Natural killer cell (primary cell): Measurements from ENCODE around the gene LRRC27. TPM values are rescaled to one million over a fixed set of nuclear protein-coding genes. Genes with fewer than 3 reads are reported as not detected.

Source experiments
- ATAC-seq, 3 donors: fragments of 150-1000 bp in 2 of 3; fragments of 200-7000 bp in 1 of 3; cut with Tn5 transposase; 1 replicate in 1 of 3; 2 replicates in 2 of 3; pipeline ENCODE4 v1.10.0; 2021; ENCODE audit warnings: mild to moderate bottlenecking in 2 of 3, moderate library complexity in 2 of 3
- DNase-seq, 2 donors: peaks; one replicate each; pipeline versions ENCODE4 v3.0.0 to v3.0.0-alpha.2; 2013 to 2021; ENCODE audit warnings: mixed read lengths in 1 of 2
- H3K27ac ChIP-seq: one replicate; pipeline ENCODE4 v1.5.1; 2013; ENCODE audit warnings: mild to moderate bottlenecking, low read length
- H3K27me3 ChIP-seq: one replicate; pipeline ENCODE4 v1.6.1; 2013; ENCODE audit warnings: low read length; ENCODE audit not compliant: control insufficient read depth, insufficient read depth
- H3K36me3 ChIP-seq: one replicate; pipeline ENCODE4 v1.6.1; 2013; ENCODE audit warnings: low read length; ENCODE audit not compliant: control insufficient read depth, insufficient read depth
- H3K4me1 ChIP-seq: one replicate; pipeline ENCODE4 v1.6.1; 2013; ENCODE audit warnings: low read length; ENCODE audit not compliant: control insufficient read depth, insufficient read depth
- H3K4me3 ChIP-seq: one replicate; pipeline ENCODE4 v1.5.1; 2013; ENCODE audit warnings: low read length
- H3K9me3 ChIP-seq: one replicate; pipeline ENCODE4 v1.6.1; 2013; ENCODE audit warnings: low read length; ENCODE audit not compliant: control insufficient read depth, insufficient read depth
- H3K27ac Mint-ChIP-seq, 2 donors: one replicate each; pipeline ENCODE4 v1.8.0; 2022; ENCODE audit warnings: mild to moderate bottlenecking in 2 of 2, mixed read lengths in 2 of 2, moderate library complexity in 1 of 2
- H3K27me3 Mint-ChIP-seq, 2 donors: one replicate each; pipeline ENCODE4 v1.8.0; 2022; ENCODE audit warnings: low read depth in 2 of 2, mixed read lengths in 2 of 2
- H3K36me3 Mint-ChIP-seq: one replicate; pipeline ENCODE4 v1.8.0; 2022; ENCODE audit warnings: mixed read lengths
- H3K4me1 Mint-ChIP-seq, 2 donors: one replicate each; pipeline ENCODE4 v1.8.0; 2022; ENCODE audit warnings: mixed read lengths in 2 of 2
- H3K4me3 Mint-ChIP-seq: one replicate; pipeline ENCODE4 v1.8.0; 2022; ENCODE audit warnings: mild to moderate bottlenecking, moderate library complexity, mixed read lengths
- H3K9me3 Mint-ChIP-seq, 2 donors: one replicate each; pipeline ENCODE4 v1.8.0; 2022; ENCODE audit warnings: mixed read lengths in 2 of 2
- WGBS: methylation state at CpG from one replicate; pipeline ENCODE4 v1.1.7; 2013; ENCODE audit warnings: missing lambda C conversion rate; ENCODE audit not compliant: insufficient coverage; 5-methylcytosine and 5-hydroxymethylcytosine counted together
- intact Hi-C: fragments of 100-400 bp; cut with micrococcal nuclease; formaldehyde crosslinking; loops from one replicate; pipeline ENCODE4 v1.14.2; 2022
- total RNA-seq, 4 donors: library from RNA; stranded (reverse); fragments of 120-200 nt in 1 of 4; gene quantifications; one replicate each; pipeline versions ENCODE4 v1.2.3 to v1.2.4, GENCODE V29; 2013 to 2022
- TF ChIP-seq, protein P1 (sequence below): fragments of 200-600 bp; IDR thresholded peaks from one replicate; pipeline ENCODE4 v1.8.0; 2022; ENCODE audit warnings: antibody characterized with exemption

LRRC27 gene
- total RNA-seq, 3 donors from 2014 or later (not counting 1 experiment from before 2014, with no cell fraction given): 8.1 to 22.5 (median 9.9) TPM

DNA sequence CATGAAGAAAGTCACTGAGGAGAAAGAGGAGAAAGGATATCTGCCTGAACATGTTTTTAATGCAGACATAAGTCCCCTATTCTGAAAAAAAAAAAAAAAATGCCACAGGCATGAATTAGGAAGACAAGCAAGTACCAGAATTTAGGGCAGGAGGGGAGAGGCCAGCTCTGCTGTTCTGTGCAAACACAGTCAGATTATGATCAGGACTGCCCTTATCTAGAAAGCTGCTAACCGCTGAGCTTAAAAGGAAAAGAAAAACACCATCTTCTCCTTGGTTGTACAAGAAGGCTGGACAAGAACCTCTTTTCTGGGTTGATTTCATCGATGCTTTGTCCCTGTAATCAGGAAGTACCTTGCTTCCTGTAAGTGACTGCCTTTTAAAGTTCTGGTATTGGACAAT, 49.7 kb downstream of the LRRC27 start:
- no peaks in the 10 kb centered on the region for H3K9me3 Mint-ChIP-seq
- peaks cover 0 to 3% of the 10 kb centered on the region in 2 donors for H3K27me3 Mint-ChIP-seq
- H3K27ac Mint-ChIP-seq: peak overlapping the region; percentile 27 to 44
- Histone ChIP-seq H3K4me1 (peaks cover 13% of the 10 kb centered on the region), H3K4me3 (no peak overlapping the region), H3K36me3 (no peaks in the 10 kb centered on the region), H3K27me3 (no peaks in the 10 kb centered on the region), H3K9me3 (no peaks in the 10 kb centered on the region), H3K27ac (peak overlapping the region; percentile 38)
- H3K4me3 Mint-ChIP-seq: no peak overlapping the region
- DNase-seq (no peak), ATAC-seq (peak in 2 of 3 donors; percentile 29 to 45)
- peaks cover 17 to 18% of the 10 kb centered on the region in 2 donors for H3K4me1 Mint-ChIP-seq
- H3K36me3 Mint-ChIP-seq: no peaks in the 10 kb centered on the region
- TF ChIP-seq, protein P1, sequence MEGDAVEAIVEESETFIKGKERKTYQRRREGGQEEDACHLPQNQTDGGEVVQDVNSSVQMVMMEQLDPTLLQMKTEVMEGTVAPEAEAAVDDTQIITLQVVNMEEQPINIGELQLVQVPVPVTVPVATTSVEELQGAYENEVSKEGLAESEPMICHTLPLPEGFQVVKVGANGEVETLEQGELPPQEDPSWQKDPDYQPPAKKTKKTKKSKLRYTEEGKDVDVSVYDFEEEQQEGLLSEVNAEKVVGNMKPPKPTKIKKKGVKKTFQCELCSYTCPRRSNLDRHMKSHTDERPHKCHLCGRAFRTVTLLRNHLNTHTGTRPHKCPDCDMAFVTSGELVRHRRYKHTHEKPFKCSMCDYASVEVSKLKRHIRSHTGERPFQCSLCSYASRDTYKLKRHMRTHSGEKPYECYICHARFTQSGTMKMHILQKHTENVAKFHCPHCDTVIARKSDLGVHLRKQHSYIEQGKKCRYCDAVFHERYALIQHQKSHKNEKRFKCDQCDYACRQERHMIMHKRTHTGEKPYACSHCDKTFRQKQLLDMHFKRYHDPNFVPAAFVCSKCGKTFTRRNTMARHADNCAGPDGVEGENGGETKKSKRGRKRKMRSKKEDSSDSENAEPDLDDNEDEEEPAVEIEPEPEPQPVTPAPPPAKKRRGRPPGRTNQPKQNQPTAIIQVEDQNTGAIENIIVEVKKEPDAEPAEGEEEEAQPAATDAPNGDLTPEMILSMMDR: no peak
- WGBS: 29% methylated on average over 2 of the region's 2 CpGs
- intact Hi-C loops: loop anchor here (10.0 kb wide), 1 partner anchor 253 kb away; no protein-coding TSS in a partner anchor

DNA sequence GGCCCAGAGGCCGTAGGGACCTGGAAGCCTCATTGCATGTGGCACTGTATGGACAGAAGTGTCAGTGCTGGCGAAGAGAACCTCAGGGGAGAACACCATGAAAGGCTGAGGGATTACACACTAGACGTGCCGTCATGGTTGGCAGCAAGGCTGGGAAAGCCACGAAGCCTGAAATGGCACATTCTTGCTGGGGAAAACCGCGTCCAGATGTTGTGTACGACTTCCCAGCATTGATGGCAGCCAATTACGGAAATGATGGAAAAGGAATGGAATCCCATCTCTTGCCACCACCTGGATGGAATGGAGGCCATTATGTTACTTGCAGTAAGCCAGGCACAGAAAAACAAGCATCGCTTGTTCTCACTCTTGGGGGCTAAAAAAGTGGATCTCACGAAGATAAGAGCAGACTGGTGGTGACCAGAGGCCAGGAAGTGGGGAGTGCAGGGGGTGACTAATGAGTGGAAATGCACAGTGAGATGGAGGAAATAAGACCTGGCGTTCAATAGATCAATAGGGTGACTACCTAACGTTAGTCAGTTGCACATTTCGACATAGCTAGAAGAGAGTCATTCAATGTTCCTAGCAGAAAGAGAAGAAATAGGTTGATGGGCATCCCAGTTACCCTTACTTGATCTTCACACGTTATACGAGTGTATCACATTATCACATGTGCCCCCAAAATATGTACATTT, 50.4 kb downstream of the LRRC27 start:
- peaks cover 17 to 20% of the 10 kb centered on the region in 2 donors for H3K4me1 Mint-ChIP-seq
- DNase-seq (no peak), ATAC-seq (peak in 2 of 3 donors; percentile 45 to 52)
- Histone ChIP-seq H3K27ac (peak overlapping the region; percentile 38), H3K4me1 (peaks cover 15% of the 10 kb centered on the region), H3K9me3 (no peaks in the 10 kb centered on the region), H3K4me3 (no peak overlapping the region), H3K27me3 (no peaks in the 10 kb centered on the region), H3K36me3 (no peaks in the 10 kb centered on the region)
- peak overlapping the region; percentile 8 to 44 for H3K27ac Mint-ChIP-seq
- TF ChIP-seq, protein P1: no peak
- no peak overlapping the region for H3K4me3 Mint-ChIP-seq
- H3K9me3 Mint-ChIP-seq: no peaks in the 10 kb centered on the region
- no peaks in the 10 kb centered on the region for H3K36me3 Mint-ChIP-seq
- WGBS: 77% methylated on average over 14 of the region's 16 CpGs
- intact Hi-C loops: loop anchor here (10.0 kb wide), 1 partner anchor 252 kb away; no protein-coding TSS in a partner anchor
- peaks cover 0 to 3% of the 10 kb centered on the region in 2 donors for H3K27me3 Mint-ChIP-seq

DNA sequence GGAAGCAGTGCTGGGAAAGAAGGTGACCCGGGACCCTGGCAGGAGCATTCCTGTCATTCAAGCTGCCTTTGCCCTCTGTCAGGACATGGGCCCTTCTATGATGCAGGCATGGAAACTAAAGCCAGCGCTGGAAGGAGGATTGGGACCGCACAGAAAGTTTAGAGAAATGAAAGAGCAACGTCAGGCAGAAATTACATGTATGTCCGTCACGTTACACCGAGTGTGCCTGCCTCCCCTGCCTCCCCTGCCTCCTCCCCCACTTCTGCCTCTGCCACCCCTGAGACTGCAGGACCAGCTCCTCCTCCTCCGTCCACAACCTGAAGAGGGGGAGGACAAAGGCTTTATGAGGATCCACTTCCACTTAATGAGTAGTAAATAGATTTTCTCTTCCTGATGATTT, 51.1 kb downstream of the LRRC27 start:
- H3K4me3 Mint-ChIP-seq: no peak overlapping the region
- H3K4me1 ChIP-seq: peaks cover 21% of the 10 kb centered on the region

More for the DNA sequence above, 51.1 kb downstream of the LRRC27 start:
- Histone ChIP-seq H3K27ac (no peak overlapping the region), H3K36me3 (no peaks in the 10 kb centered on the region), H3K27me3 (no peaks in the 10 kb centered on the region), H3K4me3 (no peak overlapping the region), H3K9me3 (no peaks in the 10 kb centered on the region)
- Mint-ChIP-seq H3K9me3 (no peaks in the 10 kb centered on the region), H3K36me3 (no peaks in the 10 kb centered on the region), H3K27me3 (peaks cover 0 to 3% of the 10 kb centered on the region in 2 donors), H3K27ac (no peak overlapping the region), H3K4me1 (peaks cover 17 to 25% of the 10 kb centered on the region in 2 donors)
- ATAC-seq: no peak
- TF ChIP-seq, protein P1: no peak
- intact Hi-C loops: loop anchor here (10.0 kb wide), 1 partner anchor 252 kb away; no protein-coding TSS in a partner anchor
- DNase-seq: no peak
- WGBS: 77% methylated on average over 7 of the region's 8 CpGs
